Measurements from ENCODE around the gene SLC35F1. TPM values are rescaled to one million over a fixed set of nuclear protein-coding genes. Genes with fewer than 3 reads are reported as not detected.

Gene SLC35F1
- total RNA-seq, 1 donor from 2014 or later = not detected

DNA sequence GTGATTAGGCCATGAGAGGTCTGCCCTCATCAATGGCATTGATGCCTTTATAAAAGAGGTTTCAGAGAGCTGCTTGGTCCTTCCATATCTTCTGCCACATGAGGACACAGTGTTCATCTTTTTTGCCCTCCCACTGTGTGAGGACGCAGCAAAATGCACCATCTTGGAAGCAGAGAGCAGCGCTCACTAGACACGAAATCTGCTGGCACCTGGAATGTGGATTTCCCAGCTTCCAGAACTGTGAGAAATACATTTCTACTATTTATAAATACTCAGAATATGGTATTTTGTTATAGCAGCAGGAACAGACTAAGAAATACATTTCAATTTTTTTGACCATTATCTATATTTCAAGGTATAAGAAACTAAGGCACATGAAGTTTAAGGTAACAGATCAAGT, 24.9 kb downstream of the SLC35F1 start:
- H3K36me3 Mint-ChIP-seq (ENCODE audit: unreplicated experiment) = no peaks in the 10 kb centered on the region
- TF ChIP-seq CTCF (IDR thresholded peaks at IDR 0.05) = no peak
- H3K27me3 Mint-ChIP-seq (ENCODE audit: unreplicated experiment) = no peaks in the 10 kb centered on the region
- DNase-seq (ENCODE audit: extremely low spot score, unreplicated experiment) = no peak
- H3K27ac Mint-ChIP-seq (ENCODE audit: unreplicated experiment) = no peak overlapping the region
- H3K4me3 Mint-ChIP-seq (ENCODE audit: unreplicated experiment) = no peak overlapping the region
- H3K9me3 Mint-ChIP-seq (ENCODE audit: unreplicated experiment) = peaks cover 11% of the 10 kb centered on the region
- no peaks in the 10 kb centered on the region for H3K4me1 Mint-ChIP-seq (ENCODE audit: unreplicated experiment)

DNA sequence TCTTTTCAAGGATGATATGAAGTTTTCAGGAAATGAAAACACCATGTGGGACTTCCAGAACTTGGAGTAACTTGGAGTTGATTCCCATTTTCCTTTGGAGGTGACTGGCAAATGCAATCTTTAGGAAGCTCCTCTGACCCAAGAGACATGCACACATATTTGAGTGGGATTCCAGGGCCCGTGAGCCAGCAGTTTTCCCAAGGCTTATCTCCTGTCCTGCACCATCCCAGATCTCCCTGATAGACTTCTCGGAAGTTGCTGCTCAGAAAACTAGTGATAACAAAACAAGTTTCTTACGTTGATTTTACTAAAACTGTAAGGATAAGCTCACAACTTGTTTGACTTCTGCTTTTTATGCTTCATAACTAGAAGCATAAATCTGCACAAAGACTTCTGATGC, 25.6 kb downstream of the SLC35F1 start:
- no peaks in the 10 kb centered on the region for H3K27me3 Mint-ChIP-seq (ENCODE audit: unreplicated experiment)
- no peaks in the 10 kb centered on the region for H3K36me3 Mint-ChIP-seq (ENCODE audit: unreplicated experiment)
- H3K27ac Mint-ChIP-seq (ENCODE audit: unreplicated experiment) = no peak overlapping the region
- no peak for TF ChIP-seq CTCF (IDR thresholded peaks at IDR 0.05)
- H3K4me1 Mint-ChIP-seq (ENCODE audit: unreplicated experiment) = no peaks in the 10 kb centered on the region
- no peak overlapping the region for H3K4me3 Mint-ChIP-seq (ENCODE audit: unreplicated experiment)
- DNase-seq (ENCODE audit: extremely low spot score, unreplicated experiment) = no peak
- peaks cover 11% of the 10 kb centered on the region for H3K9me3 Mint-ChIP-seq (ENCODE audit: unreplicated experiment)

DNA sequence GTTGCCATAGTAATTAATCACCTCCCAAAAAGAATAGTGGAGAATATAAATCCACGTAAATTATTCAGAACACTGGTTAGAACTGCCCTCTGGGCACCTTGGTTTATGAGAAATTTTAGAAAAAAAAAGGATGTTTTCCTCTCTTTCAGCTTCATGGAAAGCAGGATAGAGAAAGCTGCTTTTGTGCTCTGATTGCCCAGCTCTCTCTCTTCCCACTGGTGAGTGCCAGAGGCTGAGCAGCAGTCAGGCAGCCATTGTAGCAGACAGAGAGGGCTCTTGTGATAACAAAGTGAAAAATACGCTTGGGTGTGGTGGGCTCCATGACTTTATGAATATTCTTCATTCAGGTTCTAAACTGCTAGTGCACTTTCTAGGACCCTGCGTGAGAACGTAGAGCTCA, 26.4 kb downstream of the SLC35F1 start:
- Mint-ChIP-seq H3K27ac (ENCODE audit: unreplicated experiment) (no peak overlapping the region), H3K4me3 (ENCODE audit: unreplicated experiment) (no peak overlapping the region), H3K27me3 (ENCODE audit: unreplicated experiment) (no peaks in the 10 kb centered on the region), H3K4me1 (ENCODE audit: unreplicated experiment) (no peaks in the 10 kb centered on the region), H3K9me3 (ENCODE audit: unreplicated experiment) (peaks cover 5% of the 10 kb centered on the region), H3K36me3 (ENCODE audit: unreplicated experiment) (no peaks in the 10 kb centered on the region)
- DNase-seq (ENCODE audit: extremely low spot score, unreplicated experiment) = no peak
- TF ChIP-seq CTCF (IDR thresholded peaks at IDR 0.05) = no peak

DNA sequence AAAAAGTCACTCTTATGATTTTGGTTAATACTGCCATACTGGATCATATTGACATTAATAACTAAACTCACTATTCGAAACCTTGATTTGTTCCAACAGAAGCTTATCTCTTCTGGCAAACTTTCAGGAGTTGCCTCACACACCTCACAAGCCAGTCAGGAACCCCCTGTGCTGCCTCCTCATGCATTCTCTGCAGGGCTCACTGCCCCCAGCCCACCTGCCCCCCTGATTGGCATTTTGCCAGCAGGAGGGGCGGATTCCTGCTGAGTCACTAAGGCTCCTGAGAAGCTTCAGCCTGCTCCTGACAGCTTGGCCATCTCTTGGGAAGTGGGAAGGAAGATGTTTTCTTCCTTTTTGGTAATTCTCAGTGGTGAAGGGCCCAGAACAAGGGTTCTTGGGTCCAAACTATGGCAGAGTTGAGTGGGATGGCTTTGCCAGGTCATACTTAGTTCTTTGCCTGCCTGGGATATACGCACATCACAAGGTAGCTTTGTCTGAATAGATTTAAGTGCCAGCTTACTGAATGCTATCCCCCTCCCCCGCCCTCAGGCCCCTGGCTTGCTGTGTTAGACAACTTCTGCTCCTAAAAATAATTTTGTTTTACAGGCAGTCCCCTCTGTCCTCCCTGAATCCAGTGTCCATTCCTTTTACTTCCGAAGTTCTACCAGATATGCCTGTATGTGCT, 31.4 kb downstream of the SLC35F1 start:
- Mint-ChIP-seq H3K27ac (ENCODE audit: unreplicated experiment) (no peak overlapping the region), H3K4me3 (ENCODE audit: unreplicated experiment) (no peak overlapping the region), H3K4me1 (ENCODE audit: unreplicated experiment) (no peaks in the 10 kb centered on the region), H3K9me3 (ENCODE audit: unreplicated experiment) (peaks cover 5% of the 10 kb centered on the region), H3K27me3 (ENCODE audit: unreplicated experiment) (no peaks in the 10 kb centered on the region), H3K36me3 (ENCODE audit: unreplicated experiment) (no peaks in the 10 kb centered on the region)
- TF ChIP-seq CTCF (IDR thresholded peaks at IDR 0.05) = no peak
- no peak for DNase-seq (ENCODE audit: extremely low spot score, unreplicated experiment)

DNA sequence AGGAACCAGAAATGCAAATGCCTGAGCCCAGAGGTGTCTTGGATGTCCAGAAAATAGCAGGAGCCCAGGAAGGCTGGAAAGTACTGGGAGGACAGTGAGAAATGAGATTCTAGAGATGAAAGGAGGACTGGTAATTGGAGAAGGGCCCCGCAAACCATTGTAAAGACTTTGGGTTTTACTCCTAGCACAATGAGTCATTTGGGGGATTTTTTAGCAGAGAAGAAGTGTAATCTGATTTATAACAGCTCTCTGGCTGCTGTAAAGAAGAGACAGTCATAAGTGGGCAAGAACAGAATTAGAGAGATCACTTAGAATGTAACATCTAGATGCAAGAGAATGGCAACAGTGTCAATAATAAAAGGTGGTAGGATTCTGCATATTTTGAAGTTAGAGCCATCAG, 40.2 kb downstream of the SLC35F1 start:
- no peaks in the 10 kb centered on the region for H3K36me3 Mint-ChIP-seq (ENCODE audit: unreplicated experiment)
- H3K4me3 Mint-ChIP-seq (ENCODE audit: unreplicated experiment) = no peak overlapping the region
- no peak for DNase-seq (ENCODE audit: extremely low spot score, unreplicated experiment)
- H3K9me3 Mint-ChIP-seq (ENCODE audit: unreplicated experiment) = no peaks in the 10 kb centered on the region
- no peaks in the 10 kb centered on the region for H3K4me1 Mint-ChIP-seq (ENCODE audit: unreplicated experiment)
- H3K27me3 Mint-ChIP-seq (ENCODE audit: unreplicated experiment) = no peaks in the 10 kb centered on the region
- no peak for TF ChIP-seq CTCF (IDR thresholded peaks at IDR 0.05)
- H3K27ac Mint-ChIP-seq (ENCODE audit: unreplicated experiment) = no peak overlapping the region
